Activated CD4-positive, alpha-beta T cell treated with anti-CD3 and anti-CD28 coated beads, Interleukin-10, Interleukin-2, amounts not matched to agents 100 ng/mL and 50 ng/mL, durations not matched to agents 16 hours and 8 hours (primary cell): Measurements from ENCODE around the gene GCN1.
A peak's percentile ranks its signal among the peaks of the same experiment; 100 is the strongest.

ENCODE experiments used
- DNase-seq: peaks from one replicate; pipeline ENCODE4 v3.0.0-alpha.2; 2020

GCN1 gene

DNA sequence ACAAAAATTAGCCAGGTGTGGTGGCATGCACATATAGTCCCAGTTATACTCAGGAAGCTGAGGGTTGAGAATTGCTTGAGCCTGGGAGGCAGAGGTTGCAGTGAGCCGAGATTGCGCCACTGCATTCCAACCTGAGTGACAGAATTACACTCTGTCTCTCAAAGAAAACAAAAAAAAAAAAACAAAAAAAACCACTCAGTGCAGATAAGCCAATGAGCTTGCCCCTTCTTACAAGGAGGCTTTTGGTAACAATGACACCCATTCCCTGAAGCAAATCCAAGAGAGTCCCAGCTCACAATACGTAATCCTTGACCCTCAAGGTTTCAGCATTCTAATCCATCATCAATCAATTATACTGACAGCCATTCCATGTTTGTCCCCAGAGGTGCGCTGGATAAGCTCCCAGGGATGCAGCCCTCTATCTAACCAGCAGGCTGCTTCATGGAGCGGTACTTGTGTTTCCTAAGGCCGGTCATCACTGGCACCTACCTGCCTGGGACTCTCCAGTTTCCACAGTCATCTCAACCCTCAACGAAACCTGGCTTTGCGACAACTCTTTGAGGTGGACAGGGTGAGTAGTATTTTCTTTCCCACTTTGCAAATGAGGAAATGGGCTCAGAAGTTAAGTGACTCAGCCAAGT is 12.4 kb downstream of the GCN1 start:
- DNase-seq, result no peak

DNA sequence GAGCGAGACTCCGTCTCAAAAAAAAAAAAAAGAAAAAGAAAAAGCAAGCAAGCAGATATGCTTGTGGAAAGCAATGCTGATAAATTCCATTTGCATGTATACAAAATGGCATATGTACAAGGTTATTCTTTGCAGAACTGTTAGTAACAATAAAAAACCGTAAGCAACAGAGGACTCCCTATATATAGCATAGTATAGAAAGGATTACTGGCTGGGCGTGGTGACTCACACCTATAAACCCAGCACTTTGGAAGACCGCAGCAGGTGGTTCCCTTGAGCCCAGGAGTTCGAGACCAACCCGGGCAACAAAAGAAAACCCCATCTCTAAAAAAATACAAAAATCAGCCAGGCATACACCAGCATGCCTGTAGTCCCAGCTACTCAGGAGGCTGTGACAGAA is 13.5 kb downstream of the GCN1 start:
- no peak for DNase-seq

DNA sequence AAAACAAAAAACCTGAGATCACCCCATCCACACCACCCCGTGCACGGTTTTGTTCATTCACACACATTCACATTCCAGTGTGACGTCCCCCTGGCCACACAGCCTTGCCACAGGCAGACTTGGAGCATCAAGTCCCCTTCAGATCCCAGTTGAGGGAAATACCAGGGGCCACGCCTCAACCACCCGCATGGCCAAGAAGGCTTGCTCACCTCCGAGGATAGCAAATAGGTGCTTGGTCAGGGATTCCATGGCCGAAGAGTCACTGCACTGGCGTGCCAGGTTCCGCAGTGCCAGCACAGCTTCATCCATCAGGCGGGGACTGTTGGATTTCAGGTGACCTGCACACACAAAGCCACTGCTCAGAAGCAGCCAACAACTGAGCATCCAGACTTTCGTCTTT is 19.0 kb downstream of the GCN1 start:
- DNase-seq, result no peak

DNA sequence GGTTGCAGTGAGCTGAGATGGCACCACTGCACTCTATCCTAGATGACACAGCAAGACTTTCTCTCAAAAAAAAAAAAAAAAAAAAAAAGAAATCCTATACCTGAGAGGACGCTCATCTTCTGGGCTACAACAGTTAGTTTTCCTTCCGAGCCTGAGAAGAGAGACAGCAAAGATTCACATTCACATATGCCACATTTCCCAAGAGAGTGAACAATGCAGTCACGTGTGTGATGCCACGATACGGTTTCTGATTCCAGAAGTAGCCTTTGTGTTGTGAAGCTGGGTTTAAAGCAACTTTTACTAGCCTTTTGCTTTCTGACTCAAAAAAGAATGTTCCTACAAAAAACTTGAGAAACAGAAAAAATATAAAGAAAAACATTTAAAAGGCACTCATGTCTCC is 19.5 kb downstream of the GCN1 start:
- DNase-seq, result no peak

DNA sequence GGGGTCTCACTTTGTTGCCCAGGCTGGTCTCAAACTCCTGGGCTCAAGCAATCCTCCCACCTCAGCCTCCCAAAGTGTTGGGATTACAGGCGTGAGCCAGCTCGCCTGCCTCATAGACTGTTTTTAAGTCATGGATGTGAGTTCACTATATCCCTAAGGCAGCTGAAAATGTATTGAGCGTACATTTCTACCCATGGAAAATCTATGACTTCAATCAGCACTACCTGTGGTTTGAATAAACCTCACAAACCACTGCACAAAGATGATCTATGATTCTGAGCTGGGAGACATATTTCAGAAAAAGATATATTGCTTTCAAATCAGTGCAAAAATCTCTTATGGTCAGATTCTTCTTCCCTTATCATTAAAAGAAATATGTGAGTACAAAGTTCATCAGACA is 22.5 kb downstream of the GCN1 start:
- DNase-seq, result no peak

DNA sequence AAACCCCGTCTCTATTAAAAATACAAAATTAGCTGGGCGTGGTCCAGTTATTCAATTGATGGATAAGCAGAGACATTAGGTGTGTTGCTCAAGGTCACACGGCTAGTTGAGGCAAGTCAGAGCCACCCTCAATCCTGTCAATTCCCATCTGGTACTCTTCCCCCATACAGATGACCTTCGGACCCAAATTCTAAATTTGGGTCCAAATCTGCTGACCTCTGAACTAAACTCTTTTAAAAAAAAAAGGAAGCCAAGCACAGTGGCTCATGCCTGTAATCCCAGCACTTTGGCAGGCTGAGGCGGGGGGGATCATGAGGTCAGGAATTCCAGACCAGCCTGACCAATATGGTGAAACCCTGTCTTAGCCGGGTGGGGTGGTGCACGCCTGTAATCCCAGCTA is 23.9 kb downstream of the GCN1 start:
- DNase-seq, result no peak

DNA sequence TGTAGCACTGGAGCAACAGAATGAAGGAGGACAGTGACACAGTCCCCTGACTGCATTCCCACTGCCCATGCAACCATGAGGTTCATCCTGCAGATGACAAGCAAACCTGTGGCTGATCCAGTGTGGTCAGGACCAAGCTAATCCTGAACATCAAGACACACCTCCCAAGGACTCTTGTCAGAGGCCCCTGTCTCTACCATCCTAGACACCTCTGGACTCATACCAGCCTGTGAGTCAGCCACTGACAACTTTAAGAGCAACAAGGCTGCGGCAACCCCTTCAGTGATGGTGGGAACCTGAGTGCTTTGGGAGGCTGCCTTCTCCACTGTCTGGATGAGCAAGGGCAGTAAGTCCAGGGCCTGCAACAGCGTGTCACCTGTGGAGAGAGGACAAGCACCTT is 24.6 kb downstream of the GCN1 start:
- no peak for DNase-seq

DNA sequence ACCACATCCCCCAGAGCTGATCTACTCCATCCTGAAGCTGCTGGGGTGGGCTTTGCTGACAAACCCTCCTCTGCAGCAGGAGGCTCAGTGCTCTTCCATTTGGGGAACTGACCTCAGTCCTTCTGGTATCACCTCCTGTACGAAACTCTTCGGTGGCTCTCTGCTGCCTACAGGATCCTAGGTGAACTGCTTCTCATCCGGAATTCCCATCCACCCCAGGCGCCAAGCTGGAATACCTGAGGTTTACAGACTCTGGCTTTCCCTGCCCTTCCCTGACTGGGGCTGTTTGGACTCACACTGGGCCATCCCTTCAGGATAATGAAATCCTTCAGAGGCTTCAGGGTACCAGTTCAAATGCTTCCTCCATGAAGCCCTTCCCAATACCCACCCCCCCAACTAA is 26.2 kb downstream of the GCN1 start:
- DNase-seq, result no peak

DNA sequence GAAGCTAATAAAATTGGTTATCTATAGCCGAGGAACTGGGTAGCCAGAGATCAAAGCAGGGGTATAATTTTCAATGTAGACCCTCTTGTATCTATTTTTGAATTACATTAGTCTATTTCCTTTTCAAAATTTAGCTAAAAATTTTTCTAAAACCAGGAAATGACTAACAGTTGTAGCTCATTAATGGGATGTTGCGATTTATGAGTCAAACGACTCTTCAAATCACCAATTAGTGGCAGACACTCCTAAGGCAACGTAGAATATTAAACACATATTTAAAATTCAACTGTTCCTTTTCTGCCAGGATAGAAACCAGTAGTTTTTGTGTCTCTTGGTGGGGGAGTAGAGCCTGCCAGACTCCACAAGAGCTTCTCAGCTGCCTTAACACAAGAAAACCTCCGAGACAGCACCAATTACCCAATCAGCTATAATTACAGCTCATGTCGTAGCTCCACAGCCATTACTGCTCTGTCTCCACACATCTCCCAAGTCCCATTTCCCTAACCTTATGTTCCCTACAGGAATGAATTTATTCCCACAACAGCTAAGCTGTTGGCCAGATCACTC is 26.9 kb downstream of the GCN1 start:
- DNase-seq, result no peak

DNA sequence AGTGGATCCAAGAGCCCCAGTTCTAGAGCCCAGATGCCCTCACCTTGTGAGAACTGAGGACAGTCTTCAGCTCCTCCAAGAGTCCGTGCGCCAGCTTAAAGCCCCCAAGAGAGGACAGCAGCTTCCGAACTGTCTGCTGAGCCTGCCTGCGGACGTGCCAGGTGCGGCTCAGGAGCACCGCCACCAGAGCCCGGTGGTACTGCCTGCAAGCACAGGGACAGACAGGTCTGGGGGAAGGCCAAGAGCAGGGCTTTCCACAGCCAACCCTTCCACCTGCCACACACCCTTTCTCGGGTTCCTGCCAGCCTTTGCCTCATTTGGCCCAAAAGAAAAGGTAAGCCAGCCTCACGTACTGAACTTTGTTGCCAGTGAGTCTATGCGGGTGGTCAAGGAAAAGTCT is 30.2 kb downstream of the GCN1 start:
- no peak for DNase-seq

DNA sequence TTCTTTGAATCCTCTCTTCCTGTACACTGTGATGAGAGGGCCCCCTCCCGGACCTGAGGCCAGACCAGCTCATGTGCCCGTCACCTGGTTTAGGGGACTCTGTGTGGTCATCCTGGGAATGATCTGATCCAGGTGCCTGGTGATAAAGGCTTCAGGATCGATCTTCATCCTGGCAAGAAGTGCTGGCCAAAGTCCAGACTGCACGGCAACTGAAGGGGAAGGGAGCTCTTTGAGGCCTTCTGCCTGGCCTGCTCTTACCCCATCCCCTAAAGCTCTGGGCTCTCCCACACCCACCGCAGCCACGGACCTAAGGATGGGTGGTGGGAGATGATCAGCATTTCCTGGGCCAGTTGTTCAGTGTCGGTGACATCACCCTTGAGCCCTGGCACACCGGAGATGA is 31.8 kb downstream of the GCN1 start:
- DNase-seq, result no peak

DNA sequence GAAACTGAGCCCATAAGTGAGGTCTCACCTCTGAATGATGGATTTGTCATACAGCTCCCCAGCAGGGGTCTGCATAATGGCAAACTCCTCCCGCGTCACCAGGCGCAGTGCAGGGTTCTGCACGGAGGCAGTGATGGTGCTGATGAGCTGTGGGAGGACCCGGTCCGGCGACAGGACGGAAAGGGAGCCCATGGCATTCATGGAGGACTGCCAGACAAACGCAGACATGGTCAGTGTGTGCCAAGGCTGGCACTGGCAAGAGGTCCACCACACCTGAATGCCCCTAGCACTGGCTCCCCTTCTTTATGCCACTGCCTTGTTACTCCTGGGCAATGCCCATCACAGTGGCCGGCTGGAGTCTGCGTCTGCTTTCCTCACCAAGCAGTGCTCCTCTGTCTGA is 32.7 kb downstream of the GCN1 start:
- no peak for DNase-seq

DNA sequence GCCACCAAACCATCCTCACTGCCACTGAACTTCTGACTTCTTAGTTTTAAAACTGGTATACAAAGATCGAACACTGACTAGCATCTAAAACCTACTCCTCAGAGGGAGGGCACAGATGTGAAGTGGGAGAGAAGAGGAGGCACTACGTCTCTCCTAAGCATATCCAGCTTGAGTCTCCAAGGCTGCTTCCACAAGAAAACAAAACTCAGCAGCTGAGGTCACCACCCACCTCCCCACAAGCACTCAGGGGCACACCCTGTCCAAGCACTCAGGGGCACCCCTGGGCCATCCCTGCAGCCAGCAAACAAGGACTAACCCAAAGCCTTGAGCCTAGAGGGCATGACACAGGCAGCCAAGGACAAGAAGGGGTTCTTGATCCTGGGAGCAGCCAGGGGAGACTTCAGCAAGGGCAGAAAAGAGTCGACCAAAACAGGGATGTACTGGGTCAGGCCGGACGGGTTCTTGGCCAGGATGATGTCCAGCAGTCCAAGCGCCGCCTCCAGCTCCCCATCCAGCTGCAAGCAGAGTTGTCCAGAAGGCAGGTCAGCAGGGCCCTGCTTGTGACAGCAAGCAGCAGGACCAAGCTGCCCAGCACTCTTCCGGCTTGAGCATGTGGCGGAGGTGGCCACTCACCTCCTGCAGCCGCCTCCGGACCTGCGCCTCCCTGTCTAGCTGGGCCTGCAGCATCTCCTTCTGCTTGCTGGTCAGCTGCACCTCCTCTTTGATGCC is 34.8 kb downstream of the GCN1 start:
- no peak for DNase-seq

DNA sequence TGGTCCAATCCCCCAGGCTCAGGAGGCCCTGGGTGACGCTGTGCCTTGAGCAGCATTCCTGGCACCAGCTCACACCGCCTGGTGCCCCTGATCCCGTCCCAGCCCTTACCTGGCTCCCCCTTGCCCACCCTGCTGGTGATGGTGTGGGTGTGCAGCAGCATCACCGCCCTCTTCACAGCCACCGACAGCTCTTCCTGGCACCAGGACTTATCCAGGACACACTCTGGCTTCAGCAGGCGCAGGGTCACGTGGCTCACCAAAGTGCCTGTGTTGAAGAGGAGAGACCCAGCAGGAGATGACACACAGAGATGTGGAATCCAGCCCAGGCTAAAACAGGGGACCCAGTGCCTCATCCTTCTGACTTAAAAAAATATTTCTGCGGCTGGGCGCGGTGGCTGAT is 36.2 kb downstream of the GCN1 start:
- no peak for DNase-seq

DNA sequence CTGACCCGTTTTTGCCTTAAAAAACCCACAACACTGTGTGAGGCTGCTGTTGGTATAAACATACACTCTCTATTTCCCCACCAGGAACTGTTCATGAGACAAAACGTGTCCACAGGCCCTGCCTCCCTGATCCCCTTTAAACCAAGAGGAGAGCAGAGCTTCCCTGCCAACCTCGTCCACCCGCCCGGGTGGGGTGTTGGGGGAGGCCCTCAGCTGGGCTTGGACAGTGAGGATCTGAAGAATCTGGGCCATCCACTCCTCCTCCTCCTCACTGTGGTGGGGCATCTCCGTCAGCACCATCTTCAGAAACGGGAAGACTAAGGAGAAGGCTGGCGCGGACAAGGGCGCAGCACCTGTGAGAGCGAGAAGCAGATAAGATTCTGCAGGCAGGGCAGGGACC is 36.8 kb downstream of the GCN1 start:
- no peak for DNase-seq

DNA sequence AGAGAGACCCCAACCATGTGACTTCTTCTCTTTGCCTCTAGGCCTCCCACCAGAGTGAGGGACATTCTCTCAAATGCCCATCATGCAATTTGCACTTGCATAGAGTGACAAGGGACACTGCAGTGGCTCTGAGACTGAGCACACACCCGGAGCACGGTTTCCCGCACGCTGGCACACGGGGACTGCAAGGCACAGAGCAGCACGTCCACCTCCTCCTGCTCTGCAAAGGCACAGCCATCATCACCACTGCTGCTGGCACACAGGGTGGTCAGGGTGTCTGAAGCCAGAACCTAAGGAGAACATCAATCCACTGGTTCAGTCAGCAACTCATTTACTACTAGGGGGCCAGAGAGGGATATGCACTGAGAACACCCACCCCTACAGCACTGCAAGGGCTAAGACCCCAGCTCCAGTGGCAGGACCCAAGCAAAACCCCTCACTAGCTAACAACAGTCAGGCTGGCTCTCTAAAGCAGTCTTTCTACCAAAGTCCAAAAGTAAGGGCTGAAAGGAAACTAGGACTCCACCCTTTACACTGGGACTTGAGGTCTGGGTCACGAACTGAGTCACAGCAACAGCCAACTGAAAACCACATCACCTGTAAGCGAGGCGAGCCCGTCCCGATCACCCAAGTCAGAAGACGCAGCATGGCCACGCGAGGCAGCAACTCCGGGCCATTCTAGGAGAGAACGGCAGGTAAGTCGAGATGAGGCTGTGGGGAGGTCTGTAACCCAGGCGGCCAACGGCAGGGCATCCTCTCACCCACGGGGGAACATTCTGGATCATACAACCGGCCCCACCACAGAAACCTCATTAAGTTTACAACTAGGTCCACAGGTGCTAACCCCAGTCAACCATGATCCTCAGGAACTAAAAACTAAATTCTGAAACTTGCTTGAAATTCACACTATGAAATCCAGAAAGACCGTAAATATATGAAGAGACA is 37.9 kb downstream of the GCN1 start:
- DNase-seq, result peak; percentile 29

DNA sequence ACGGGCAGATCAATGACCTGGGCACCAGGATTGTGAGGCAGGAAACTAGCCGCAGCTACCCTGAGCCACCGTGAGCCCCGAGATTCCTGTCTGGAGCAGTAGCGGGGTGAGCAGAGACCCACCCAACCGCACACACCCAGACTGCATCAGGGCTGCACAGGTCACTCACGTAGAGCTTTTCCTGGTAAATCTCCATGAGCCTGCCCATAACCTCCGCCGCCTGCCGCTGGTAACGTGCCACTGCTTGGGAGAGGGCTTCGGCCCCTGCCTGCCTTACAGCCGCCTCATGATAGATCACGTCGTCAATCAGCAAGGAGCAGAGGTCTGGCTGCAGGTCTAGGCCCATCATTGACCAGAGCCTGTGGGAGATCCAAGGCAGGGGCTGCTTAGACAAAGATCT is 39.4 kb downstream of the GCN1 start:
- DNase-seq, result no peak

DNA sequence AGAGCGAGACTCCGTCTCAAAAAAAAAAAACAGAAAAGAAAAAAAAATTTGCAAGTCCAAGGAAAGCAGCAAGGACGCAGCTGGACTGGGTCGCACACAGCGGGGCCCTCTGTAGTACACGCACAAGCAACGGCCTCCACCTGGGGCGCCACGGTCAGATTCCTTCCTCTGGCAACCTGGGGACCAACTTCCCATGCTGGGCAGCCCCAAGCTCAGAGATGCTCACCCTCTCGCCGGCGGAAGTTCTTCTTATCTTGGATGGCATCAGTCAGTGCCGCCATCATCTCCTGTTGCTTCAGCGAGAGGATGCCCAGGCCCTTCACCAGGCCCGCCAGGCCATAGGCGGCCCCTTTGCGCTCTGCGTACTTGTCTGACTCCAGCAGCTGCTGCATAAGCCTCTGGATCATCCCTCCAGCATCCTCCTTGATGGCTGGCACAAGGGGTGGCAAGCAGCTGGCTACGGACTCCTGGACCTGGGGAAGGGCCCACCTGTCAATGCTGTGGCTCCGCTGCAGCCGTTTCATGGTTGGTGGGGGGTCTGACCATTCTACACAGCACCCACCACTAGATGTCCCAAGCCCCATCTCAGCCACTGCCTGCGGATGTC is 43.5 kb downstream of the GCN1 start:
- DNase-seq, result no peak

DNA sequence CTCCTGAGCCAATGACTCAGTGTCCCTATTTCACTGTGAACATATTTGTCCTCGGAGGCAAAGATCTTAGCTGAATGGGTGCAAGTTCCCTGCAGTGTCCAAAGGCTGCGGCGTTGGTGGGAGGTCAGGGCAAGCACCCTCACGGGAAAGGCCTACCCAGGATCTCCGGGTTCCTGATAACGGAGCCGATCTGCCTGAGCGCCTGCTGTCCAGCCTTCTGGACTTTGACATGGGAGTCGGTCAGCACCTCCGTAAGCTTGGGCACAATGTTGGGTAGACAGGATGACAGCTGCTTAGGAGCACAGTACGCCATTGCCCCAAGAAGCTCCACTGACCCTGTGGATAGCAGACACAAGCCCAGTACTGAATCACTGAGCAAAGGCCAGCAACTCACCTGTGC is 46.5 kb downstream of the GCN1 start:
- DNase-seq, result no peak

DNA sequence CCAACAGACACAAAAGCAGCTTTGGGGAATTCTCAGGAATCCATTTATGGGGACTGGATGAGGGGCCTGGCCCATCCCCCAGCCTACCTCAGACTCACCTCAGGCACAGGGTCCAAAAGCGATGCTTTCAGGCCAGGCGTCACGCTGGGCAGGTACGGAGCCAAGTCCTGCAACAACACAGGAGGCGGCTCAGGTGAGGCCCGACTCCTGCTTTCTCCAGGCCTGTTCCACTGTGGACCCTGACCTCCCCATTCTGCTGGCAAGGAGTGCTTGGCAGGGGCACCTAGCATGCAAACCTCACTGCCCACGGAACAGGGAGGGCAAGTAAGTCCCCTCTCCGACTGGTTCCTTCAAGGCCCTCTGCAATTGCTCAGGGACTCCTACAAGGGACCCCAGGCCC is 49.4 kb downstream of the GCN1 start:
- no peak for DNase-seq

DNA sequence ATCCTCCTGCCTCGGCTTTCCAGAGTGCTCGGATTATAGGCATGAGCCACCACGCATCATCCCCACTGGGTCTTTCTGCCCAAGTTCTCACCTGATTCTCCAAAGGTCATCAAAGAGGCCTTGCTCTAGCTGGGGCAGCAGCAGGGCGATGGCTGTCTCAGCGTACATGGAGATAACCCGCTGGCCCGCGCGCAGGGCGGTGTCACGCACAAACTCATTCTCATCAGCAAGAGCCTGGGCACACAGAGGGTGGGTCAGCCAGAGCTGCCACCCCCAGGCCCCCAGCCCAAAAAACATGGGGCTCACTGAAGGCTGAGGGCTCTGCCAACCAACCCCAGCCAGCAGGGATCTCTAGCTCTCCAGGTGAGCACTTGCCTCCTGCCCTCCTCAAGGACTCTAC is 50.3 kb downstream of the GCN1 start:
- no peak for DNase-seq

DNA sequence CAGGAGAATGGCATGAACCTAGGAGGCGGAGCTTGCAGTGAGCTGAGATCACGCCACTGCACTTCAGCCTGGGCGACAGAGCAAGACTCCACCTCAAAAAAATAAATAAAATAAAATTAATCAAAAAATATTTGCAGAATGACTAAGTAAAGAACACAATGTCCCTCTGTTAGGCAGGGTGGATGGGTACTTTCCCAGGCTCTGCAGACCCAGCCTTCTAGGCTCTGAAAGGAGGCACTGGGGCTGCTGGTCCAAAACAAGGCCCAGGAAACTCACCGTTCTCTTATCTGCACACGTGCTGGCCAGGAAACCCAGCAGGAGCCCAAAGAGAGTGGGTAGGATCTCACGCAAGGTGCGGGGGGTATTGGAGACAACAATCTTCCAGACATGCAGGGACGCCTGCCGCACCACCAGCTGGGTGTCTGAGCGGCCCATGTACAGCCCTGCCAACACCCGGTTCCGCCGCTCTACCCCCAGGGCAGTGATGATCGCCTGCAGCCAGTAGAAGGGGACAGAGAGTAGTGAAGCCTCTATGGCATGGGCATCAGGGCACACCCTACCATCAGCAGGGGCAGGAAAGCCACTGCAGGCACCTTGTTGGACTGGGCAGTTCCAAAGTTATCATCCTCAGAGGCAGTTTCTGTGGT is 52.2 kb downstream of the GCN1 start:
- DNase-seq, result no peak

DNA sequence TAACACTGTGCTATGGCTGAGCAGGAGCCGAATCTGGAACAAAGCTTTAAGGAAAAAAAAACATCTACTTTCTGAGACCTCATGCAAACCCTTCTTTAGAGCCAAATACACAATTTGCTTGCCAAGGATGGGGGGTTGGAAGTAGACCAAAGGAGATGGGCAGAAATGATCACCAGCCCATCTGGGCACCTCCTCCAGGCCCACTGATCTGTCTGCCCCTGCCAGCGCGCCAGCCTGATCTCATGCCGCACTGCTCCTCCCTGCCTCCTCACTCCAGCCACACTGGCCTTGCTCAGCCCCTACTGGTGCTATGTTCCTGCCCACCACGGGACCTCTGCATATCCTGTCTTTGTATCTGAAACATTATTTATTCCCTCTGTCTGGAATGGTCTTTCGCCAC is 53.2 kb downstream of the GCN1 start:
- no peak for DNase-seq
